Fibroblast of gingiva (primary cell): ENCODE measurements around the gene GNB1L.
A peak's percentile ranks its signal among the peaks of the same experiment; 100 is the strongest.

ENCODE experiments used
- DNase-seq: peaks from one replicate; pipeline ENCODE4 v3.0.0-alpha.2; 2011; ENCODE audit warnings: low read depth

Gene GNB1L

GRCh38 chr22:19808873-19809478 lies 45.7 kb downstream of the GNB1L start:
- no peak for DNase-seq

- DNase-seq = no peak
Observed at GRCh38 chr22:19807914-19808872, 46.5 kb downstream of the GNB1L start.

- no peak for DNase-seq
Observed at GRCh38 chr22:19807161-19807913, 47.3 kb downstream of the GNB1L start.

- DNase-seq = no peak
Observed at GRCh38 chr22:19806213-19807160, 48.2 kb downstream of the GNB1L start.

GRCh38 chr22:19805821-19806212 lies 48.9 kb downstream of the GNB1L start:
- DNase-seq = no peak

GRCh38 chr22:19803736-19804267 lies 50.9 kb downstream of the GNB1L start:
- no peak for DNase-seq

GRCh38 chr22:19802894-19803735 lies 51.6 kb downstream of the GNB1L start:
- DNase-seq = no peak

GRCh38 chr22:19802001-19802893 lies 52.4 kb downstream of the GNB1L start:
- no peak for DNase-seq

GRCh38 chr22:19801340-19802000 lies 53.2 kb downstream of the GNB1L start:
- peak; percentile 34 for DNase-seq

- DNase-seq = peak; percentile 9
Observed at GRCh38 chr22:19800761-19801244, 53.9 kb downstream of the GNB1L start.

GRCh38 chr22:19800306-19800705 lies 54.4 kb downstream of the GNB1L start:
- DNase-seq = no peak

GRCh38 chr22:19799322-19800190 lies 55.1 kb downstream of the GNB1L start:
- DNase-seq = peak; percentile 93

GRCh38 chr22:19798891-19799293 lies 55.8 kb downstream of the GNB1L start:
- DNase-seq = no peak

GRCh38 chr22:19798003-19798665 lies 56.5 kb downstream of the GNB1L start:
- no peak for DNase-seq

- no peak for DNase-seq
Observed at GRCh38 chr22:19797086-19798002, 57.3 kb downstream of the GNB1L start.

- DNase-seq = no peak
Observed at GRCh38 chr22:19796160-19796559, 58.5 kb downstream of the GNB1L start.
